HCT116 (cell line): ENCODE results near the gene SLAIN2. TPM values are rescaled to one million over a fixed set of nuclear protein-coding genes. Genes with fewer than 3 reads are reported as not detected.

ENCODE experiments used
- ATAC-seq: fragments of 200-7000 bp; cut with Tn5 transposase; 2 replicates; pipeline ENCODE4 v1.9.1; 2020; ENCODE audit warnings: mild to moderate bottlenecking, moderate library complexity
- BruUV-seq: library from RNA; stranded (reverse); fragments of 400-500 nt; replicated peaks from 2 replicates; lab custom pipeline; 2021; lab: Mats Ljungman, UMichigan
- CTCF ChIA-PET: fragments of 300-600 bp; sonication (Branson Sonifier 250); formaldehyde crosslinking; loops from one replicate; lab custom pipeline; 2021; ENCODE audit warnings: antibody characterized with exemption; lab: Charles Lee
- POLR2A ChIA-PET: fragments of 300-600, 350-600 bp; sonication (Branson Sonifier 250); formaldehyde crosslinking; loops from one replicate; lab custom pipeline; 2021; ENCODE audit warnings: antibody characterized with exemption; lab: Charles Lee
- RAD21 ChIA-PET, 2 experiments: fragments of 300-600 bp; sonication (Branson Sonifier 250); formaldehyde crosslinking; loops; one replicate each; lab custom pipeline; 2023; ENCODE audit warnings: low total read pairs in 2 of 2; ENCODE audit not compliant: uncharacterized antibody in 2 of 2, unreplicated experiment in 2 of 2, low non-redundant PET in 1 of 2; lab: Charles Lee
- DNase-seq: peaks from one replicate; pipeline ENCODE4 v3.0.0-alpha.2; 2010; ENCODE audit warnings: low read depth, low spot score
- H2AFZ ChIP-seq: fragments of 200-600 bp; shearing (Covaris generic), sonication (generic); 2 replicates; pipeline ENCODE4 v1.6.1; 2017; ENCODE audit warnings: low read depth, mixed run types, mixed read lengths, antibody characterized with exemption, low read length; ENCODE audit not compliant: poor library complexity, severe bottlenecking
- H3K27ac ChIP-seq: 2 replicates; pipeline ENCODE4 v1.5.1; 2012; ENCODE audit warnings: low read depth, low read length
- H3K27me3 ChIP-seq: fragments of 200-600 bp; sonication (generic); 2 replicates; pipeline ENCODE4 v1.6.1; 2016; ENCODE audit warnings: mixed run types, low read length, mixed read lengths; ENCODE audit not compliant: insufficient read depth
- H3K36me3 ChIP-seq, 2 experiments: fragments of 200-500 bp in 1 of 2; fragments of 200-600 bp in 1 of 2; sonication (Bioruptor generic) in 1 of 2; sonication (generic) in 1 of 2; 2 replicates each; pipeline versions ENCODE4 v1.5.1 to v1.6.1; 2014 to 2016; ENCODE audit warnings: low read length in 2 of 2, inconsistent platforms in 1 of 2, mixed read lengths in 1 of 2, mixed run types in 1 of 2; ENCODE audit not compliant: insufficient read depth in 2 of 2, control insufficient read depth in 1 of 2
- H3K4me1 ChIP-seq, 2 experiments: fragments of 200-600 bp in 1 of 2; sonication (generic) in 1 of 2; 2 replicates each; pipeline versions ENCODE4 v1.5.1 to v1.6.1; 2012 to 2017; ENCODE audit warnings: low read length in 2 of 2, inconsistent platforms in 1 of 2, mild to moderate bottlenecking in 1 of 2, mixed read lengths in 1 of 2, mixed run types in 1 of 2, moderate library complexity in 1 of 2; ENCODE audit not compliant: insufficient read depth in 2 of 2, control insufficient read depth in 1 of 2
- H3K4me2 ChIP-seq: fragments of 200-600 bp; sonication (generic); 2 replicates; pipeline ENCODE4 v1.6.1; 2017; ENCODE audit warnings: mixed run types, low read length, mixed read lengths
- H3K4me3 ChIP-seq, 2 experiments: fragments of 200-600 bp in 1 of 2; sonication (generic) in 1 of 2; replicated peaks in 1 of 2; 2 replicates each; pipeline ENCODE4 v1.5.1; 2011 to 2016; ENCODE audit warnings: low read length in 2 of 2, control low read depth in 1 of 2, low read depth in 1 of 2, mild to moderate bottlenecking in 1 of 2, mixed read lengths in 1 of 2, mixed run types in 1 of 2
- H3K79me2 ChIP-seq: fragments of 200-600 bp; sonication (generic); 2 replicates; pipeline ENCODE4 v1.6.1; 2017; ENCODE audit warnings: mild to moderate bottlenecking, mixed run types, low read length, moderate library complexity, mixed read lengths; ENCODE audit not compliant: insufficient read depth
- H3K9ac ChIP-seq: fragments of 200-600 bp; sonication (generic); 2 replicates; pipeline ENCODE4 v1.6.1; 2016; ENCODE audit warnings: low read length, mixed read lengths
- H3K9me2 ChIP-seq: fragments of 200-600 bp; sonication (generic), shearing (Covaris generic); 2 replicates; pipeline ENCODE4 v1.6.1; 2017; ENCODE audit warnings: mixed run types, mild to moderate bottlenecking, moderate library complexity; ENCODE audit not compliant: insufficient read depth
- H3K9me3 ChIP-seq, 2 experiments: fragments of 200-500 bp in 1 of 2; fragments of 200-600 bp in 1 of 2; sonication (Bioruptor generic) in 1 of 2; sonication (generic) in 1 of 2; 2 replicates each; pipeline ENCODE4 v1.6.1; 2014 to 2017; ENCODE audit warnings: low read length in 2 of 2, mixed read lengths in 2 of 2, inconsistent platforms in 1 of 2, low read depth in 1 of 2, mild to moderate bottlenecking in 1 of 2, mixed run types in 1 of 2, moderate library complexity in 1 of 2; ENCODE audit not compliant: control insufficient read depth in 1 of 2, insufficient read depth in 1 of 2
- H4K20me1 ChIP-seq: fragments of 200-600 bp; sonication (generic), shearing (Covaris generic); 2 replicates; pipeline ENCODE4 v1.6.1; 2017; ENCODE audit warnings: mixed run types, mild to moderate bottlenecking, moderate library complexity; ENCODE audit not compliant: insufficient read depth
- CBX3 ChIP-seq: IDR thresholded peaks from 2 replicates; pipeline ENCODE4 v1.6.1; 2012; ENCODE audit warnings: low read depth
- CEBPB ChIP-seq: IDR thresholded peaks from 2 replicates; pipeline ENCODE4 v1.6.1; 2012; ENCODE audit warnings: low read depth
- ELF1 ChIP-seq: IDR thresholded peaks from 2 replicates; pipeline ENCODE4 v1.6.1; 2012; ENCODE audit warnings: low read depth, borderline replicate concordance
- EZH2phosphoT487 ChIP-seq: fragments of 200-600 bp; IDR thresholded peaks from 2 replicates; pipeline ENCODE4 v1.6.1; 2018; ENCODE audit warnings: antibody characterized with exemption, borderline replicate concordance
- JUND ChIP-seq: IDR thresholded peaks from 2 replicates; pipeline ENCODE4 v1.6.1; 2012
- REST ChIP-seq: IDR thresholded peaks from 2 replicates; pipeline ENCODE4 v1.6.1; 2012; ENCODE audit warnings: low read depth
- TCF7L2 ChIP-seq: IDR thresholded peaks from 2 replicates; pipeline ENCODE4 v1.7.0; 2011; ENCODE audit warnings: borderline replicate concordance, inconsistent platforms; ENCODE audit not compliant: insufficient read depth, insufficient read length; ENCODE audit errors: extremely low read depth
- ZFX ChIP-seq: fragments of 450-650 bp; IDR thresholded peaks from 2 replicates; pipeline ENCODE4 v1.6.1; 2017
- ZNF274 ChIP-seq: fragments of 200-500 bp; sonication (Bioruptor generic); IDR thresholded peaks from 2 replicates; pipeline ENCODE4 v1.6.1; 2014; ENCODE audit warnings: mild to moderate bottlenecking, low read depth, low read length, inconsistent platforms
- intact Hi-C: fragments of 100-400 bp; cut with micrococcal nuclease; formaldehyde crosslinking; loops from 2 replicates; pipeline ENCODE4 v1.10.0; 2022
- total RNA-seq: library from RNA; stranded (reverse); gene quantifications from one replicate; pipeline ENCODE4 v1.2.1, GENCODE V29; 2021; ENCODE audit not compliant: unreplicated experiment
- TF ChIP-seq, protein P1 (sequence below): IDR thresholded peaks from 2 replicates; pipeline ENCODE4 v1.6.1; 2012

Gene SLAIN2
- total RNA-seq, 1 experiment from 2014 or later = 50.3 TPM

DNA sequence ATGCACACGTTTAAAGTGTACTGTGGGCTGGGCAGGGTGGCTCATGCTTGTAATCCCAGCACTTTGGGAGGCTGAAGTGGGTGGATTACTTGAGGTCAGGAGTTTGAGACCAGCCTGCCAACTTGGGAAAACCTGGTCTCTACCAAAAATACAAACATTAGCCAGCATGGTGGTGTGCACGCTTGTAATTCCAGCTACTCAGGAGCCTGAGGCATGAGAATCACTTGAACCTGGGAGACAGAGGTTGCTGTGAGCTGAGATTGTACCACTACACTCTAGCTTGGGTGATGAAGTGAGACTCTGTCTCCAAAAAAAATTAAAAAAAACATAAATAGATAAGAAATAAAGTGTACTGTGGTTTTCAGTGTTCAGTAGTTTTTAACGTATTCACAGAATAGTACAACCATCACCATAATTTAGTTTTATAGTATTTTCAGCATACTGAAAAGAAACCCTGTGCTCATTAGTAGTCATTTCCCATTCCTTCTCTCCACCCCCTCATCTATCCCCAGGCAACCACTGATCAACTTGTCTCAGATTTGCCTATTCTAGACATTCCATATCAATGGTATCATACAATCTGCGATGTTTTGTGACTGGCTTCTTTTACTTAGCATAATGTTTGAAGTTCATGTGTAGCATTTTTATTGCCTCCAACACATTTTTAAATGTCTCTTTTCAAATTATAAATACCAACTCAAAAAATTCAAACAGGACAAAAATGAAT lies 19.1 kb downstream of the SLAIN2 start:
- Histone ChIP-seq H3K9ac (no peak overlapping the region), H4K20me1 (no peaks in the 10 kb centered on the region; the same call in 1 of the 2 replicates), H3K4me1 (peaks cover 0 to 8% of the 10 kb centered on the region in 2 experiments; a peak in 2 of 4 replicates), H2AFZ (no peak overlapping the region), H3K27ac (no peak overlapping the region), H3K9me2 (no peaks in the 10 kb centered on the region), H3K79me2 (peaks cover 44% of the 10 kb centered on the region), H3K36me3 (no peaks in the 10 kb centered on the region), H3K4me2 (no peak overlapping the region), H3K9me3 (no peaks in the 10 kb centered on the region), H3K27me3 (no peaks in the 10 kb centered on the region), H3K4me3 (no peak overlapping the region)
- DNase-seq = no peak
- no peak for TF ChIP-seq TCF7L2
- no peak for TF ChIP-seq EZH2phosphoT487
- no peak for TF ChIP-seq CEBPB
- no peak for TF ChIP-seq REST
- TF ChIP-seq, protein P1, sequence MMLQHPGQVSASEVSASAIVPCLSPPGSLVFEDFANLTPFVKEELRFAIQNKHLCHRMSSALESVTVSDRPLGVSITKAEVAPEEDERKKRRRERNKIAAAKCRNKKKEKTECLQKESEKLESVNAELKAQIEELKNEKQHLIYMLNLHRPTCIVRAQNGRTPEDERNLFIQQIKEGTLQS = no peak
- no peak for TF ChIP-seq ZFX
- no peak for TF ChIP-seq JUND
- TF ChIP-seq CBX3 = no peak
- TF ChIP-seq ELF1 = no peak
- TF ChIP-seq ZNF274 = no peak
- CTCF ChIA-PET = no interaction called here
- no TSS peak for BruUV-seq
- intact Hi-C loops = no loop called here
- ATAC-seq = no peak
- RAD21 ChIA-PET = no interaction called here
- POLR2A ChIA-PET = no interaction called here
